HUES6 (cell line): ENCODE data around the gene TSPAN15.
"Not testable (repeated sequence)": the region's sequence is repeated elsewhere in the genome, so short reads cannot be mapped to it uniquely, and the experiment has no call there.

Experiments
- H3K27ac ChIP-seq: 2 replicates; pipeline ENCODE4 v1.7.0; 2013; ENCODE audit warnings: low read depth, mild to moderate bottlenecking, low read length, inconsistent platforms
- H3K27me3 ChIP-seq: 2 replicates; pipeline ENCODE4 v1.6.1; 2013; ENCODE audit warnings: low read length; ENCODE audit not compliant: control insufficient read depth, insufficient read depth
- H3K36me3 ChIP-seq: 2 replicates; pipeline ENCODE4 v1.6.1; 2013; ENCODE audit warnings: low read length; ENCODE audit not compliant: control insufficient read depth, insufficient read depth
- H3K4me1 ChIP-seq: 2 replicates; pipeline ENCODE4 v1.6.1; 2013; ENCODE audit warnings: low read length; ENCODE audit not compliant: control insufficient read depth, insufficient read depth
- H3K4me3 ChIP-seq: 2 replicates; pipeline ENCODE4 v1.5.1; 2013; ENCODE audit warnings: low read depth, low read length
- H3K9ac ChIP-seq: one replicate; pipeline ENCODE4 v1.6.1; 2013; ENCODE audit warnings: mild to moderate bottlenecking, low read length
- H3K9me3 ChIP-seq: 2 replicates; pipeline ENCODE4 v1.6.1; 2013; ENCODE audit warnings: low read depth, low read length; ENCODE audit not compliant: control insufficient read depth, insufficient read depth

The TSPAN15 gene

DNA sequence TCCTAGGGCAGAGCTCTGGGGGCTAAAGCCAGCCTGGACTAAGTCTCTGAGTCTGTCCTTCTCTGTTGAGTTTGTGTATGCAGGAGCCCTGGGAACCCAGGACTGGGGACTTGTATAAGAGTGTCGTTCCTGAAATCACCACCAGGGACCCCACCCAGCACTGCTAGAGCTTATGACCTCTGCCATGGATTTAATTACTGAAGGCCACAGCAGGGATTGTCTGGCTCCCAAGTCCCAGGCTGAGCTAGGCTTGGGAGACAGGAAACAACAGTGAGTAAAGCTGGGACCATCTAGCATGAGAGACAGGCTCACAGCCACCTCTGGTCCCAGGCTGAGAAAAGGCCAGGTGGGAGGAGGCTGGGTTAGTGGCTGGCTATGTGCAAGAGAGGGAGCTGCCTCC lies 1.4 kb upstream of the TSPAN15 start:
- no peak overlapping the region for H3K9ac ChIP-seq
- H3K4me3 ChIP-seq, result no peak overlapping the region
- H3K36me3 ChIP-seq, result no peaks in the 10 kb centered on the region
- H3K9me3 ChIP-seq, result no peaks in the 10 kb centered on the region
- peaks cover 7% of the 10 kb centered on the region; the same call in 1 of the 2 replicates for H3K4me1 ChIP-seq
- peaks cover 27% of the 10 kb centered on the region for H3K27me3 ChIP-seq
- H3K27ac ChIP-seq, result no peak overlapping the region

DNA sequence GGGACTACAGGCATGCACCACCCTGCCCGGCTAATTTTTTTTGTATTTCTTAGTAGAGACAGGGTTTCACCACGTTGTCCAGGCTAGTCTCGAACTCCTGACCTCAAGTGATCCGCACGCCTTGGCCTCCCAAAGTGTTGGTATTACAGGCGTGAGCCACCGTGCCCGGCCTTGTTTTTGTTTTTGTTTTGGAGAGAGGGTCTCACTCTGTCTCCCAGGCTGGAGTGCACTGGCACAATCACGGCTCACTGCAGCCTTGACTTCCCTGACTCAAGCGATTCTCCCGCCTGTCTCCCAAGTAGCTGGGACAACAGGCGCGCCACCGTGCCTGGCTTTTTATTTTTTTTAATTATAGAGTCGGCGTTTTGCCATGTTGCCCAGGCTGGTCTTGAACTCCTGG lies 870 bp upstream of the TSPAN15 start:
- H3K27me3 ChIP-seq, result peaks cover 27% of the 10 kb centered on the region

DNA sequence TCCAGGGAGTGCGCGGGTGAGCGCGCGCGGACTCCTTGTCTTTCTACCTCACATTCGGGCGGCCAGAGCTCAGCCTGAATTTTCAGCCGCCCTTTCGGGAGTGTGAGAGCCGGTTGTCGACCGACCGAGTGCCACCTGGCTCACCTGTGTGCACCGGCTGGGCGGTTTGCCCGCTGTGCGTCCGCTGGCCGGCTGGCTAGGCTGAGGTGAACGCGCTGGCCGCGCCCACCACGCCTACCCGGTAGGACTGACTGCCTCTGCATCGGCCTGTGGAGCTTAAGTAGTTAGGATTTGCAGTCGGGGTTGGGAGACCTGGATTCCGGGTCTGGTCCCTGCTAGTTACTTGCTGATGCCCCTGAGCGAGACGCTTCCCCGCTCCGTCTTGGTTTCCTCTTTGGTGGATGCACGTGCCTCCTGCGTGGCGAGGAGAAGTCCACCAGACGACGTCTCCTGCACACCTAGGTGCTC lies 553 bp downstream of the TSPAN15 start:
- Histone ChIP-seq H3K9ac (peak overlapping the region; percentile 52), H3K27ac (no peak overlapping the region), H3K4me3 (peak overlapping the region; percentile 81), H3K9me3 (no peaks in the 10 kb centered on the region), H3K27me3 (peaks cover 27% of the 10 kb centered on the region), H3K4me1 (peaks cover 7% of the 10 kb centered on the region; the same call in 1 of the 2 replicates), H3K36me3 (no peaks in the 10 kb centered on the region)

More for the DNA sequence above, 870 bp upstream of the TSPAN15 start:
- H3K4me3 ChIP-seq, result peak overlapping the region; percentile 81
- not testable (repeated sequence) for H3K9ac ChIP-seq, H3K9me3 ChIP-seq, H3K36me3 ChIP-seq, H3K4me1 ChIP-seq, H3K27ac ChIP-seq

DNA sequence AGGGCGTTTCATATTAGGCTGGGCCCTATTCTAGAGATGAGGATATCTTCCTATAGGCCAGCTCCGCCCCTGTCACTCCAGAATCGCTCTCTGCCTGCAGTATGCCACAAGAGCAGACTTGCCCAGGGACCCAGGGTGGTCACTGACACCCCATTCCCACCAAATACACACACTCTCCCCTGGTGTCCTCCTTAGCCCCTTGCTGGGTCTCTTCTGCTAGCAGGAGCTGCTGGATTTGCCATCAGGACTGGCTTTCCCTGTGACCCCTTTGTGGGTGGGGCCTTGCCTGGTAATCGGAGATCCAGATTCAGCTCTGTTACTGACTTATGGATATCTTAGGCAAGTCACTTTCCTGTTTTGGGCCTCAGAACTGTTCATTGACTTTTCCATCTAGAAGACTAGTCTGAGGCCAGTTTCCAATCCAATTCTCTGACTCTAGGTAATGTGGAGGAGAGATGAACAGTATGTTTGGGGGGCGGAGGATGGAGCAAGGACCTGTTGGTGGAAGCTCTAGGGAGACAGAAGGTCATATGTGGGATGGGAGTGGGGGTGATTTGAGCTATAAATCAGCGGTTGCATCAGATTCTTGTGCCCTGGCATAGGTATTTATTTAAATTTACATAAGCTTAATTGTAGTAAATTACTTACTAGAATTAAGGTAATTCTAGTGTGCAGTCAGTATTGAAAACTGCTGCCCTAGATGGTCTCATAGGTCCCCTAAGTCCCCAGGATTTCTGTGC lies 1.6 kb downstream of the TSPAN15 start:
- Histone ChIP-seq H3K27ac (no peak overlapping the region), H3K27me3 (peaks cover 27% of the 10 kb centered on the region), H3K36me3 (no peaks in the 10 kb centered on the region), H3K4me1 (peaks cover 7% of the 10 kb centered on the region; the same call in 1 of the 2 replicates), H3K4me3 (no peak overlapping the region), H3K9ac (no peak overlapping the region), H3K9me3 (no peaks in the 10 kb centered on the region)

DNA sequence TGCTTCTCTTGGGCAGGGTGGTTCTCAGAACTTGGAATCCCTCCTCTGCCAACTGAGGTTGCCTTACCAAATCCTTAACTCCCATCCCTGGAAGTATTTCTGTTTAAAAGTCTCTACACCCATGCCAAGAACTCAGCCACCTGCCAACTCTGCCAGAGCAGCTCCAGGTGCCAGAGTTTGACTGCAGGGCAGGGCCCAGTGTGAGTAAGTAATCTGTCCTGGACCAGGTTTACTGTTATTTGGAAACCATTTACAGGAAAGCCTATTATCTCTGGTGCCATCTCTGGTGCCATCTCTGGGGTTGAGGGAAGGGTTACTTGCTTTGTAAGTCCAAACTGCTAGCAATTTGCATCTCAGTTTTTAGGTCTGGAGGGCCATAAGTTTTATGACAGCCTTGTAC lies 2.5 kb downstream of the TSPAN15 start:
- no peaks in the 10 kb centered on the region for H3K9me3 ChIP-seq
- H3K4me3 ChIP-seq, result no peak overlapping the region
- no peaks in the 10 kb centered on the region for H3K36me3 ChIP-seq
- no peak overlapping the region for H3K27ac ChIP-seq
- no peak overlapping the region for H3K9ac ChIP-seq
- H3K4me1 ChIP-seq, result peaks cover 15% of the 10 kb centered on the region; the same call in 1 of the 2 replicates
- peaks cover 27% of the 10 kb centered on the region for H3K27me3 ChIP-seq

DNA sequence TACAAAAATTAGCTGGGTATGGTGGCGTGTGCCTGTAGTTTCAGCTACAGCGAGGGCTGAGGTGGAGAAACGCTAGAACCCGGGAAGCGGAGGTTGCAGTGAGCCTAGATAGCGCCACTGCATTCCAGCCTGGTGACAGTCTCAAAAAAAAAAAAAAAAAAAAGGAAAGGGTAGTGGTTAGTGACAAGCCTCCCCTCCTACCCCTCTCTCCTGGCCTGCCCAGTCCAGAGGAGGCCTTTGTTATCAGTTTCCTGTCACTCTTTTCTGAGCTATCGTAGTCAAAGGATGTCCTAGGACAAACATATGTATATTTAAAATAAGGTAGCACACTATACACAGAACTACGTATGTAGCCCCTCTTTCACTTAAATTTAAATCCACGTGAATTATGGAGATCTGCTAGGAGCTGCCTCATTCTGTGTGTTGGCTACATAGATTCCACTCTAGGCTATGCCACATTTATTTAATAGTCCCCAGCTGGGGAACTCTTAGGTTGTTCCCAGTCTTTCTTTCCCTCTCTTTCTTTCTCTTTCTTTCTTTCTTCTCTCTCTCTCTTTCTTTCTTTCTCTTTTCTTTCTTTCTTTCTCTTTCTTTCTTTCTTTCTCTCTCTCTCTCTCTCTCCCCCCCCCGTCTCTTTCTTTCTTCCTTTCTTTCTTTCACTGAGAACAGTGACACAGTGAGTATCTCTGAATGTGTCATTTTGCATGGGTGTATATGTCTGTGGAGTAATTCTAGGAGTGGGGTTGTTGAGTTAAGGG lies 3.9 kb downstream of the TSPAN15 start:
- Histone ChIP-seq H3K4me3 (no peak overlapping the region), H3K9ac (no peak overlapping the region), H3K9me3 (no peaks in the 10 kb centered on the region), H3K27me3 (peaks cover 27% of the 10 kb centered on the region), H3K36me3 (no peaks in the 10 kb centered on the region), H3K27ac (no peak overlapping the region), H3K4me1 (peaks cover 11% of the 10 kb centered on the region; the same call in 1 of the 2 replicates)

DNA sequence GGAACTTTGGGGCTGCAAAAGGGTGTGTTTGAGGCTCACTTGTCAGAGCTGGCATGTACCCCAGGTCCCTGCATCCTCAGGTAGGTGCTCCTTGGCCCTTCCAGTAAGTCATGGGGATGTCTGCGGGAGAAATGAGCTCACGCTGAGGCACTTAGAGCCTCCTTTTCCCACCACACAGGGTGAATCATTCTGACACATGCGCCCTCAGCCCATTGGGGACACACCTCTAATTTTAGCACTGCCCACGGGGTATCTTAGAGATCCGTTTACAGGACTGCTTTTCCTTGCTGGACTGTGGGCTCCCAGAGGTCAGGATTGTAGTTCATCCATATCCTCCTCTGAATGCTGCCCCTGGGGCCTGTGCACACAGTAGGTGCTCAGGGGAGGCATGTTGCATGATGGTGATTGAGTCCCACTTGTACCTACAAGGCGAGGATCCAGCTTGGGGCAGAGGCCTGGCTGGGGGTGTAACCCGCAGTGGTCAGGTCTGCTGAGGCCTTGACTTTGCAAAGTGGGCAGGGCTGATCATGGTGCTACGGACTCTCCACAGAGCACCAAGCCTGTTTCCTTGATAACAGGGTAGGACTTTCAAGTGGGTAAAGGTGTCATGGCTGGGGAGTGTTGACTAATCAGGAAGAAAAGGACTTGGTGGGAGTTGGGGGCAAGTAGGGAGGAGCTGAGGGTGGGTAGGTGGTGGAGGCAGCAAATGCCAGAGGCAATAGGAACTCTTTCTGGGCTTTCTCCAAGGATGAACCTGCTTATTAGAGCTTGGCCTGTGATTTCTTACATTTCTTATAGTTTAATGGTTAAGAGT lies 5.8 kb downstream of the TSPAN15 start:
- Histone ChIP-seq H3K27me3 (peaks cover 19% of the 10 kb centered on the region), H3K9me3 (no peaks in the 10 kb centered on the region), H3K27ac (no peak overlapping the region), H3K4me3 (no peak overlapping the region), H3K4me1 (peaks cover 13% of the 10 kb centered on the region; the same call in 1 of the 2 replicates), H3K9ac (no peak overlapping the region), H3K36me3 (no peaks in the 10 kb centered on the region)

DNA sequence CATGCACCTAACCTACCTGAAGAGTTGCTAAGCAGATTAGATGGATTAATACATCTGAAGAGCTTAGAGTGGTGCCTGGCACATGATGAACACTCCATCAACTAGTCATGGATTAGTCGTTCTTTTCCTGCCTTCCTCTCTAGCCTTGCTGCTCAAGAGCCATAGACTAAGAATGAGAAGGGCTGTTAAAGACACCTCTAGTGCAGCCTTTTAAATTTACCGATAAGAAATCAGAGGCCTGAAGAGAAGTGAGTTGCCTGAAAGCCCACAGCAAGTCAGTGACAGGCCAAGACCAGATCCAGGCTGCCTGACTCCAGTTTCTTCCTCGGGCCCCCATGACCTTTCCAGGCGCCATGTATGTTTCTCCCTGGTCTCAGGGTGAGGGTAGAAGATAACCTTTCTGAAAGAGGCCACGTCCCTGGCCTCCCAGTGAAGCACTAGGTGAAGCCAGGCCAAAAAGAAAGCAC lies 6.5 kb downstream of the TSPAN15 start:
- no peaks in the 10 kb centered on the region for H3K9me3 ChIP-seq
- H3K9ac ChIP-seq, result no peak overlapping the region
- H3K4me1 ChIP-seq, result peaks cover 13% of the 10 kb centered on the region; the same call in 1 of the 2 replicates
- no peaks in the 10 kb centered on the region for H3K36me3 ChIP-seq
- no peak overlapping the region for H3K27ac ChIP-seq
- peaks cover 12% of the 10 kb centered on the region for H3K27me3 ChIP-seq
- no peak overlapping the region for H3K4me3 ChIP-seq

DNA sequence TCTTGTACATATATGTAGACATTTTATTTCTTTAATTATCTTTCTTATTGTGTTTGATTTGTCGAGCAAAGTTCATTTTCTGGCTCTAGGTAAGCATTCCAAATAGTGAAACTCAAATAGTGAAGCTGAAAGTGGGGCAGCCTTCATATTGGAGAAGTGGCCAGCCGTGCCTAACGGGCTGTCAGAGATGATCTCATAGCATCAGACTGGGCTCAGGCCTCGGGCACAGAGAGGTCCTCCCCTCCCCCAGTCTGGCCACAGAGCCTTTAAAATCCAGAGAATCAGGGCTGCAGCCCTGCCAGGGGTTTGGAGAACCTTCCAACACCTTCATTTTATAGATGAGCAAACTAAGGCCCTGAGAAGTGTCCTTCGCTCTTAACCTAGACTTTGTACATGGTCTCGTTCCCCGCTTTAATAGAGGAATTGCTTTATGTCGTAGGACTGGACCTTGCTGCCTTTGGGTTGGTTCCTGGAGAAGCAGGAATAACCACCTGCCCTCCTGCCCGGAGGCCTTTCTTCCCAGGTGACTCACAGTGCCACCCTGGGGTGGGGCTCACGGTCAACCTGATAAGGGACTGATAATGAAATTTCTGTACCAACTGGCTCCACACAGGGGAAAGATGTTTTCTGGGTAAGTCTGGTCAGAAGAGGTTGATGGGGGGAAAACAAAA lies 7.3 kb downstream of the TSPAN15 start:
- Histone ChIP-seq H3K27me3 (peaks cover 4% of the 10 kb centered on the region; the same call in 1 of the 2 replicates), H3K36me3 (no peaks in the 10 kb centered on the region), H3K9ac (no peak overlapping the region), H3K9me3 (no peaks in the 10 kb centered on the region), H3K27ac (no peak overlapping the region), H3K4me1 (peaks cover 13% of the 10 kb centered on the region; the same call in 1 of the 2 replicates), H3K4me3 (no peak overlapping the region)

DNA sequence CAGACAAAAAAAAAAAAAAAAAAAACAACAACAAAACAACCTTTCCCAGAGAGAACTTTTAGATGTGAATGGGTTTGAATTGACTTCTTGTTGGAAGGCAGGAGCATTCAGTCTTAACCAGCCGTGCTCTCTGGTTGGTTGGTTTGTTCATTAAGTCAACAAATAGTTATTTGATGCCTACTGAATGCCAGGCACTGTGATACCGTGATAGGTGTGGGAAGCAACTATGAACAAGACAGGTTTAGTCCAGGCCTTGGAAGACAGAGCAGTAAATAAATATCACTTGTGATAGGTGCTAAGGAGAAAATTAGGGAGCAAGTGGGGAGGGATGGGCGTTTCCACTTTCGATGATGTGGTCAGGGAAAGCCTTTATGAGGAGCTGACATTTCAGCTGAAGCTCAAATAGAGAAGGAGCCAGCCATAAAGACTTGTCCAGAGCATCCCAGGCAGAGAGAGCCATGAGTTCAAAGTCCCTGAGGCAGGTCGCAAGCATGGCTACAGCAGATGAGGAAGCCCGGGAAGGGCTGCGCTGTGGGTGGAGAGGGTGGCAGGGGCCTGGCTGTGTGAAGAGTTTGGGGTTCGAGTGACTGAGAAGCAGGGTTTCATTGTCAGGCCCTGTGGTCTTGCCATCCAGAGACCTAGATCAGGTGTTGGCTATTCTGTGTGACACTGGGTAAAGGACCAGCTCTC lies 8.0 kb downstream of the TSPAN15 start:
- no peaks in the 10 kb centered on the region for H3K27me3 ChIP-seq
- H3K9me3 ChIP-seq, result no peaks in the 10 kb centered on the region
- H3K9ac ChIP-seq, result no peak overlapping the region
- no peak overlapping the region for H3K4me3 ChIP-seq
- H3K27ac ChIP-seq, result no peak overlapping the region
- H3K4me1 ChIP-seq, result peaks cover 13% of the 10 kb centered on the region; the same call in 1 of the 2 replicates
- no peaks in the 10 kb centered on the region for H3K36me3 ChIP-seq
